Ishikawa (cell line): ENCODE measurements around the gene PPP1R9B.

Experiments
- CEBPB ChIP-seq: IDR thresholded peaks from 2 replicates; pipeline ENCODE4 v1.6.1; 2012
- CREB1 ChIP-seq: IDR thresholded peaks from 2 replicates; pipeline ENCODE4 v1.6.1; 2012; ENCODE audit warnings: low read depth
- EGR1 ChIP-seq: IDR thresholded peaks from 2 replicates; pipeline ENCODE4 v1.6.1; 2012
- EP300 ChIP-seq: IDR thresholded peaks from 2 replicates; pipeline ENCODE4 v1.6.1; 2012; ENCODE audit warnings: borderline replicate concordance
- FOXM1 ChIP-seq: IDR thresholded peaks from 2 replicates; pipeline ENCODE4 v1.6.1; 2012; ENCODE audit warnings: low read depth, borderline replicate concordance
- MAX ChIP-seq: IDR thresholded peaks from 2 replicates; pipeline ENCODE4 v1.6.1; 2012
- NFIC ChIP-seq: IDR thresholded peaks from 2 replicates; pipeline ENCODE4 v1.6.1; 2012
- RAD21 ChIP-seq: IDR thresholded peaks from 2 replicates; pipeline ENCODE4 v1.6.1; 2012; ENCODE audit warnings: low read depth
- REST ChIP-seq: IDR thresholded peaks from 2 replicates; pipeline ENCODE4 v1.6.1; 2012; ENCODE audit warnings: low read depth, mild to moderate bottlenecking
- TAF1 ChIP-seq: IDR thresholded peaks from 2 replicates; pipeline ENCODE4 v1.6.1; 2012; ENCODE audit warnings: low read depth, mild to moderate bottlenecking
- TCF12 ChIP-seq: IDR thresholded peaks from 2 replicates; pipeline ENCODE4 v1.6.1; 2012; ENCODE audit warnings: low read depth
- TEAD4 ChIP-seq: IDR thresholded peaks from 2 replicates; pipeline ENCODE4 v1.6.1; 2012
- USF1 ChIP-seq: IDR thresholded peaks from 2 replicates; pipeline ENCODE4 v1.6.1; 2012
- YY1 ChIP-seq: IDR thresholded peaks from 2 replicates; pipeline ENCODE4 v1.6.1; 2012; ENCODE audit warnings: low read depth
- ZBTB7A ChIP-seq: IDR thresholded peaks from 2 replicates; pipeline ENCODE4 v1.6.1; 2012; ENCODE audit warnings: low read depth

Gene PPP1R9B

GRCh38 chr17:50133769-50134099 lies 16.7 kb downstream of the PPP1R9B start:
- TF ChIP-seq USF1 (no peak), TCF12 (no peak), TAF1 (no peak), TEAD4 (no peak), NFIC (no peak), ZBTB7A (no peak), CEBPB (no peak), EGR1 (no peak), MAX (no peak), CREB1 (no peak), EP300 (no peak), FOXM1 (no peak), YY1 (no peak), RAD21 (no peak), REST (no peak)

GRCh38 chr17:50133028-50133768 lies 17.3 kb downstream of the PPP1R9B start:
- no peak for TF ChIP-seq USF1
- TF ChIP-seq CEBPB, result no peak
- TF ChIP-seq RAD21, result no peak
- TF ChIP-seq REST, result no peak
- TF ChIP-seq TEAD4, result no peak
- TF ChIP-seq FOXM1, result no peak
- no peak for TF ChIP-seq NFIC
- TF ChIP-seq TCF12, result no peak
- no peak for TF ChIP-seq EP300
- no peak for TF ChIP-seq EGR1
- no peak for TF ChIP-seq ZBTB7A
- TF ChIP-seq YY1, result no peak
- no peak for TF ChIP-seq TAF1
- TF ChIP-seq MAX, result no peak
- no peak for TF ChIP-seq CREB1

- TF ChIP-seq RAD21 (no peak), EGR1 (no peak), TAF1 (no peak), MAX (no peak), ZBTB7A (no peak)
Observed at GRCh38 chr17:50132104-50132794, 18.2 kb downstream of the PPP1R9B start.

GRCh38 chr17:50130559-50131305 lies 19.7 kb downstream of the PPP1R9B start:
- TF ChIP-seq FOXM1, result no peak
- TF ChIP-seq REST, result no peak
- no peak for TF ChIP-seq EGR1
- no peak for TF ChIP-seq NFIC
- no peak for TF ChIP-seq CEBPB
- TF ChIP-seq TEAD4, result no peak
- TF ChIP-seq EP300, result no peak
- no peak for TF ChIP-seq MAX
- TF ChIP-seq CREB1, result no peak
- TF ChIP-seq RAD21, result no peak
- no peak for TF ChIP-seq TAF1
- no peak for TF ChIP-seq TCF12
